Skeletal muscle tissue (tissue), 4 donors: Measurements from ENCODE around the gene TNK2. TPM values are rescaled to one million over a fixed set of nuclear protein-coding genes. Genes with fewer than 3 reads are reported as not detected.

ENCODE experiments used
- H3K27ac ChIP-seq: one replicate; pipeline ENCODE4 v1.7.0; 2013; ENCODE audit warnings: mild to moderate bottlenecking, low read depth, low read length, inconsistent platforms
- H3K27me3 ChIP-seq, 3 donors: one replicate each; pipeline ENCODE4 v1.7.0; 2013; ENCODE audit warnings: low read length in 3 of 3; ENCODE audit not compliant: control insufficient read depth in 3 of 3, insufficient read depth in 3 of 3
- H3K36me3 ChIP-seq, 3 donors: one replicate each; pipeline ENCODE4 v1.7.0; 2013; ENCODE audit warnings: low read length in 3 of 3; ENCODE audit not compliant: control insufficient read depth in 3 of 3, insufficient read depth in 3 of 3
- H3K4me1 ChIP-seq, 3 donors: one replicate each; pipeline ENCODE4 v1.7.0; 2013; ENCODE audit warnings: low read length in 3 of 3, mild to moderate bottlenecking in 3 of 3; ENCODE audit not compliant: control insufficient read depth in 3 of 3, insufficient read depth in 3 of 3
- H3K4me3 ChIP-seq, 3 donors: one replicate each; pipeline ENCODE4 v1.7.0; 2013; ENCODE audit warnings: low read length in 3 of 3
- H3K9ac ChIP-seq, 3 donors: one replicate each; pipeline ENCODE4 v1.7.0; 2013; ENCODE audit warnings: low read length in 3 of 3, mild to moderate bottlenecking in 3 of 3, moderate library complexity in 2 of 3, low read depth in 1 of 3
- H3K9me3 ChIP-seq, 3 donors: one replicate each; pipeline ENCODE4 v1.7.0; 2013; ENCODE audit warnings: low read length in 3 of 3; ENCODE audit not compliant: control insufficient read depth in 3 of 3
- total RNA-seq: library from RNA; depleted of rRNA; stranded (reverse); fragments of >200 nt; gene quantifications from one replicate; pipeline ENCODE4 v1.2.3, GENCODE V29; 2014
- donor health status: Osteomylitis.

TNK2 gene
- total RNA-seq, 1 donor from 2014 or later: 9.9 TPM

DNA sequence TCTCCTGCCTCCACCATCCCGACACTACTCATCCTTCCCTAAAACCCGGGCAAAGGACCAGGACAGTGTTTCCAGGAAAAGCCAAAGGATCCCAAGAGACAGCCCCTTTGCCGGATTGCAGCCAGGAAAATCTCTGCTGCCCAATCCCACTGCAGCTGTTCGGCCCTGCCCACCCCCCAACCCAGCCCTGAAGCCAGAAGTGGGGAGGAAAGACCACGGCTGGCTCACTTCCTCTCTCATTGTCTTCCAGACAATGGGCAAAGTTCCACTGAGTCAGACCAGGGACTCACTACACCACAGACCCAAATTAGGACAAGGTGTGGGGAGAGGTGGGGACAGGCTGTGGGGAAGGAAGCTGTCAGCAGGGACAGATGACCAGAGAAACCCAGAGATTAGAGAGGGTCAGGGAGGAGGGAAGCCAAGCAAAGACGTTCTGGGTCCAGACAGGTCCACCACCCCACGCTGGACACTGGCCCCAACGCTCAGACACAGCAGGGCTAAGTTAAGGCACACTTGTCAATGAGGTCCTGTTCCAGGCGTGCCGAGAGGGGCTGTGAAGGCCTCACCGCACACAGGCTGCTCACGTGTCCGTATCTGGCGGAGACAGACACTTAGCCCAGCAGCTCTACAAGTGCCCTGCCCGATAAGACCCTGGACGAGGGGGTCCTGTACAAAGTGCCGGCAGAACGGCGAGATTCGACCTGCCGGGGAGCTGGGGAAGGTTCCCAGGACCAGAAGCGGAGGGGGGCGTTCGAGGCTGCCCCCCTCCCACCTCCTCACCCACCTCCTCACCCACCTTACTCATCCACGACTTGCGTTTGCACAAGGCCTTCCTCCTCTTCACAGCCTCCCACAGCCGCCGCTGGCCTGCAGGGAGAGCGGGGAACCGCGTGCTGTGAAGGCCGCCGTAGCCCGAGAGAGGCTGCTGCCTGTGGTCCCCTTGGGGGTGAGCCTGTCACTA is 21.9 kb downstream of the TNK2 start:
- H3K9me3 ChIP-seq: no peaks in the 10 kb centered on the region
- no peaks in the 10 kb centered on the region for H3K27me3 ChIP-seq
- peak overlapping the region; percentile 3 to 60 (median 44) for H3K4me3 ChIP-seq
- peaks cover 28 to 32% (median 31%) of the 10 kb centered on the region in 3 donors for H3K36me3 ChIP-seq
- peak overlapping the region; percentile 52 to 81 (median 64) for H3K9ac ChIP-seq
- H3K4me1 ChIP-seq: peaks cover 57 to 84% (median 72%) of the 10 kb centered on the region in 3 donors
- peak overlapping the region; percentile 93 for H3K27ac ChIP-seq

DNA sequence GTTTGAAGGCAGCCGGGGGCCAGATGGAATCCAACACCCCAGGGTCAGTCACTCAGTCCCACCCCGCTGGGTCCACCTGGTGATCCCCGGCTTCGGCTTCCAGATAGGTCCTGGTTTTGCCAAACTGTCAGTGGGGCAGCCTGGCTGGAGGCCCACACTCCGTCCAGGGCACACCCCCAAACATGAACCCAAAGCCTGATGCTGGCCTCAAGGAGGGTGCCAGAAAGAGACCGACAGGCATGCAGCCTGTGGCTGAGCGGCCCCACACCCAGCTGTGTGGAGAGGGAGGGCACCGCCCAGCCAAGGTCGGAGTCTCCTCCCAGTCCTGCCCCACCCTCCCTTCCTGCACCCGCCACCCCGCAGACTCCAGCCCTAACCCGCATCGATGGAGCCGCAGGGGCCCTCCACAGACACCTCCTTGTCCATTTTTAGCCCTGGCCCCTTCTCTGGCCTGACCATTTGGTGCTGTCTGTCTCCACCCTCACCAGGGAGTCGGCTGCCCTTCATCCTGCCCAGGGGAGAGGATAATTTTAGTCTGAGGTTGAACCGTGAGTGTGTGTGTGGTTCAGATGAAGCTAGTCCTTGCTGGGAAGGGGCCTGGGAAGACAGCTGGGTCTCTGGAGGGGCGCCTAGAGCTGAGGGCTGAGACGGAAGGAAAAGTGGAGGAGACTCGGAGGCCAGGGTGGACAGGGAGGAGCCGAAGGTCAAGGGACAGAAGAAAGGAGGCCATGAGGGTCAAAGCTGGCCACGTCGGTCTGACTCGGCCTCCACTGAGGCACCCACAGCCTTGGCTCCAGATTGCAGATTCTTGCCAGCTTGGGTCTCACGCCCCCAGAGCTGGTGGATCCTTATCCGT is 23.1 kb downstream of the TNK2 start:
- peaks cover 28 to 33% (median 31%) of the 10 kb centered on the region in 3 donors for H3K36me3 ChIP-seq
- H3K27me3 ChIP-seq: no peaks in the 10 kb centered on the region
- peak overlapping the region; percentile 56 to 66 (median 63) for H3K4me3 ChIP-seq
- H3K9me3 ChIP-seq: no peaks in the 10 kb centered on the region
- H3K27ac ChIP-seq: peak overlapping the region; percentile 93
- H3K9ac ChIP-seq: peak overlapping the region; percentile 64 to 81 (median 65)
- H3K4me1 ChIP-seq: peaks cover 55 to 75% (median 60%) of the 10 kb centered on the region in 3 donors

DNA sequence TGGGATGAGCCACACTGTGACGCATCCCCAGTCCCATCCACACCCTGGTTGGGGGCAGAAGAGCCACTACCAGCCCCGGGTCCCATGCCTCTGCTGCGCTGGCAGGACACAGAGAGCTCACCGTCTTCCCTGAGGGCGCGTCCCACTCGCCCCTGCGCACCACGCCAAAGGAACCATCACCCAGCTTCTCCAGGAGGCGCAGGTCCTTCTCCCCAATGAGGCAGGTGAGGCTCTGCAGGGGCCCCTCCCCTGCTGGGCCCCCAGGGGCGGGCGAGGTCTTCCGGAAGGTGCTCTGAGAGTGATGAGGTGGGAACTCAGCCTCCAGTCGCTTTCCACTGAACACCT is 23.7 kb downstream of the TNK2 start:
- Histone ChIP-seq H3K4me1 (peaks cover 53 to 75% (median 54%) of the 10 kb centered on the region in 3 donors), H3K27ac (peak overlapping the region; percentile 93), H3K27me3 (no peaks in the 10 kb centered on the region), H3K9me3 (no peaks in the 10 kb centered on the region), H3K4me3 (peak overlapping the region; percentile 38 to 66 (median 63)), H3K36me3 (peaks cover 29 to 38% (median 31%) of the 10 kb centered on the region in 3 donors), H3K9ac (peak overlapping the region; percentile 50 to 71 (median 65))

DNA sequence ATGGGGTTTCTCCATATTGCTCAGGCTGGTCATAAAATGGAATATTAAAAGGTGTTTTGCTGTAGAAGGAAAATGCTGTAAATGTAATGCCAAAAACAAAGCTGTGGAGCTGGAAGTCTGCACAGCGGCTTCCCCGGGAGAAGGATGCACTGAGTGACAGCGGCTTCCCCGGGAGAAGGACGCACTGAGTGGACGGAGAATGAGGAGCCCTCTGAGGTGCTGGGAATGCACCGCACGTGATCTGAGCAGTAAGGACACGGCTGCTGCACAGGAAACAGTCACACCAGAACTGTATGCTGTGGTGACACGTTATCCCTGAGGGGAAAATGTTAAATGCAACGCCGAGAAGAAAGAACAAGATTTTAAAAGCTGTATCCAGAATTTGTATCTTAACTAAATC is 24.6 kb downstream of the TNK2 start:
- H3K4me1 ChIP-seq: peaks cover 45 to 75% (median 46%) of the 10 kb centered on the region in 3 donors
- no peaks in the 10 kb centered on the region for H3K27me3 ChIP-seq
- no peaks in the 10 kb centered on the region for H3K9me3 ChIP-seq
- no peak overlapping the region for H3K27ac ChIP-seq
- no peak overlapping the region for H3K9ac ChIP-seq
- H3K36me3 ChIP-seq: peaks cover 36 to 46% (median 37%) of the 10 kb centered on the region in 3 donors
- no peak overlapping the region for H3K4me3 ChIP-seq

DNA sequence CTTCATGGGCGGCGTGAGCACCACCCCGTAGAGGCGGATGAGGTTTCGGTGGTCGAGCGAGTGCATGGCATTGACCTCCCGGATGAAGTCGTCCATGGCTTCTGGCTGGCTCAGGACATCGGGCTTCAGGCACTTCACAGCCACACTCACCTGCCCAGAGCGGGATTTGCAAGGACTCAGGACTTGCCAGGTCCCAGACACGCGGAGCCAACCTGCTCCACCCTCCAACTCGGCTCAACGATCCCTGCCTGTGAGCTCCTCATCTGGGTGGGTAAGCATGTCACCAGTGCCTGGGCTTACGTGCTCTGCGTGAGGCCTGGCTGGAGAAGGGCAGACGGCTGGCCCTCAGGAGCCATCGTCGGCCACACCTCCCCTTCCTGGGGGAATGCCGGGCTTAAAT is 25.2 kb downstream of the TNK2 start:
- Histone ChIP-seq H3K4me1 (peaks cover 38 to 75% (median 43%) of the 10 kb centered on the region in 3 donors), H3K36me3 (peaks cover 41 to 48% (median 42%) of the 10 kb centered on the region in 3 donors)

DNA sequence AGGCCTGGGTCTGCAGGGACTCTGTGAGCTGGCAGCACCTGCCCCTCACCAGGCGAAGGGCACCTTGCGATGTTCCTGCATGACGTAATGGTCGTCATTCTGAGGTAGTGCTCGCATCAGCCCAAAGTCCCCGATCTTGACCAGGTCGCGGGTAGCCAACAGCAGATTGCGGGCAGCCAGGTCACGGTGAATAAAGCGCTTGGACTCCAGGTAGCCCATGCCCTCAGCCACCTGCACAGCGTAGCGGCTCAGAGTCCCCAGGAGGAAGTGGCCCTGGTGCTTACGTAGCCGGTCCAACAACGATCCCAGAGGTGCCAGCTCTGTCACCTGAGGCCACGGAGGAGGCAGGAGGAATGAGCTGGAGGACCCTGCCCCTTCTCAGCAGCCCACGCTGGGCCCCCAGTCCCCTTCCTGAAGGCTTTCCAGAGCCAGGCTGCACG is 26.3 kb downstream of the TNK2 start:
- peak overlapping the region in 1 of 3 donors; percentile 40 for H3K9ac ChIP-seq
- H3K36me3 ChIP-seq: peaks cover 44 to 51% (median 46%) of the 10 kb centered on the region in 3 donors
- peaks cover 36 to 75% (median 45%) of the 10 kb centered on the region in 3 donors for H3K4me1 ChIP-seq

More for the DNA sequence above, 25.2 kb downstream of the TNK2 start:
- Histone ChIP-seq H3K4me3 (no peak overlapping the region), H3K27me3 (no peaks in the 10 kb centered on the region), H3K9me3 (no peaks in the 10 kb centered on the region), H3K27ac (no peak overlapping the region), H3K9ac (no peak overlapping the region)

DNA sequence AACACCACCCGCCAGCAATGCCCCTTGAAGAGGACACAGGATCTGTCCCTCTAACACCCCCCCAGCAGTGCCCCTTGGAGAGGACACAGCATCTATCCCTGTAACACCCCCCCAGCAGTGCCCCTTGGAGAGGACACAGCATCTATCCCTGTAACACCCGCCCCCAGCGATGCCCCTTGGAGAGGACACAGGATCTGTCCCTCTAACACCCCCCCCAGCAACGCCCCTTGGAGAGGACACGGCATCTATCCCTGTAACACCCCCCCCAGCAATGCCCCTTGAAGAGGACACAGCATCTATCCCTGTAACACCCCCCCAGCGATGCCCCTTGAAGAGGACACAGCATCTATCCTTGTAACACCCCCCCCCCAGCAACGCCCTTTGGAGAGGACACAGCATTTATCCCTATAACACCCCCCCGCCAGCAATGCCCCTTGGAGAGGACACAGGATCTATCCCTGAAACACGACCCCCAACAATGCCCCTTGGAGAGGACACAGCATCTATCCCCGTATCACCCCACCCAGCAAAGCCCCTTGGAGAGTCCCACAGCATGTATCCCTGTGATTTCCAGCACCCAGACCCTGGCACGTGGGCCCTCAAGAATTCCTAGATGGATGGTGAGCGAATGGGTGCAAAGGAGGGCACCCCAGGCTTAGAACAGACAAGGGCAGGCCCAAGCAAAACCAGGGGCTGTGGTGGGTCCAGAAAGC is 26.9 kb downstream of the TNK2 start:
- Histone ChIP-seq H3K9me3 (no peaks in the 10 kb centered on the region), H3K4me3 (no peak overlapping the region), H3K4me1 (peaks cover 36 to 74% (median 44%) of the 10 kb centered on the region in 3 donors), H3K9ac (peak overlapping the region in 1 of 3 donors; percentile 40), H3K27ac (no peak overlapping the region), H3K36me3 (peaks cover 42 to 51% (median 43%) of the 10 kb centered on the region in 3 donors), H3K27me3 (no peaks in the 10 kb centered on the region)

More for the DNA sequence above, 26.3 kb downstream of the TNK2 start:
- Histone ChIP-seq H3K9me3 (no peaks in the 10 kb centered on the region), H3K4me3 (no peak overlapping the region), H3K27ac (no peak overlapping the region), H3K27me3 (no peaks in the 10 kb centered on the region)

DNA sequence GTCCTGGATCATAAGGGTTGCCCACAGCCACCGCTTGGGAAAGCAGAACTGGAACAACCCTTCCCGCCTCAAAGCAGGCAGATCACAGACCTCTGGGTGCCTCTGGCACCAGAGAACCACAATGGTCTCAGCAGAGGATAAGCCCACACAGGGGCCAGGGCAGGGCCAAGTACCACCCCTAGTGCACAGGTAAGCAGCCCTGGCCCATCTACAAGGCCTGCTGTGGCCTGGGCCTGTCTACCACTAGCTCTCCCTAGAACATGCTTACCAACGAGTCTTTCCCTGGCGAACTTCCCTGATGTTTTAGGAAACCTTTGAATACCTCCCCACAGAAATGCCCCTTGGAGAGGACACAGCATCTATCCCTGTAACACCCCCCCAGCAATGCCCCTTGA is 28.3 kb downstream of the TNK2 start:
- peaks cover 25 to 73% (median 35%) of the 10 kb centered on the region in 3 donors for H3K4me1 ChIP-seq
- no peak overlapping the region for H3K4me3 ChIP-seq
- H3K36me3 ChIP-seq: peaks cover 43 to 51% (median 45%) of the 10 kb centered on the region in 3 donors

DNA sequence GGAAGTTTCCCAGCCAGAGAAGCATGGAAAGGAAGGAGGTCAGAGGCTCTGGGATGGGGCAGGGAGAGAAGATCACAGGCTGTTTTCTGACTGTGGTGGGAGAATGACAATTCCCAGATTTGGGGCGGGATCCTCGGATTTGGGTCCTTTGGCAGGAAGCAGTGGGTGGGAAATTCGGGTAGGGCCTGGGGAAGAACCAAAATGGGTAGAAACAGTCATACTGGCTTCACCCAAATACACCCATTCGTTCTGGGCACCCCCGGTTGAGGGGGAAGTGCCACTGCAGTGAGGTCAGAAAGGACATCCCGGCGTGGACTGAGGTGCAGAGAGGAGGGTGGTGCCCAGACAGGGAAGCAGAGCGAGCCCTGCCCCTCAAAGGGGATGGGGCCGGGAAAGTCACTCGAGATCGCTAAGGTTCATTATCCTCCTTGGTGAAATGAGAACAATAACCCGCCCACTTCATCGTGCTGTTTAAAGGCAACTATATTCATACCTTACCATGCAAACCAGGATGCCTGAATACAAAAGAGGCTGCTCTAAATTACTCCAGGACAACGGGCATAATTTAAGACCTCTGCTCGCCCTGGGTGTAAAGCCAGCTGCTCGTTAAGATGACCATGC is 28.8 kb downstream of the TNK2 start:
- no peaks in the 10 kb centered on the region for H3K27me3 ChIP-seq
- peaks cover 40 to 51% (median 45%) of the 10 kb centered on the region in 3 donors for H3K36me3 ChIP-seq
- H3K4me1 ChIP-seq: peaks cover 20 to 68% (median 30%) of the 10 kb centered on the region in 3 donors
- H3K4me3 ChIP-seq: no peak overlapping the region
- H3K9ac ChIP-seq: peak overlapping the region in 2 of 3 donors; percentile 4 to 45
- H3K9me3 ChIP-seq: no peaks in the 10 kb centered on the region
- no peak overlapping the region for H3K27ac ChIP-seq

More for the DNA sequence above, 28.3 kb downstream of the TNK2 start:
- H3K27me3 ChIP-seq: no peaks in the 10 kb centered on the region
- H3K27ac ChIP-seq: no peak overlapping the region
- peak overlapping the region in 1 of 3 donors; percentile 45 for H3K9ac ChIP-seq
- no peaks in the 10 kb centered on the region for H3K9me3 ChIP-seq
